DOHH2 (cell line): ENCODE measurements around the gene CXCL12.

ENCODE experiments used
- H3F3A ChIP-seq: fragments of 200-600 bp; sonication (generic), shearing (Covaris generic); 2 replicates; pipeline ENCODE4 v1.6.0; 2016; ENCODE audit warnings: antibody characterized with exemption, mild to moderate bottlenecking; ENCODE audit not compliant: control insufficient read depth, insufficient read depth
- H3K27ac ChIP-seq: fragments of 200-600 bp; sonication (generic); 2 replicates; pipeline ENCODE4 v1.5.1; 2014; ENCODE audit warnings: low read depth, mild to moderate bottlenecking, low read length, moderate library complexity
- H3K27me3 ChIP-seq: fragments of 200-600 bp; sonication (generic); 2 replicates; pipeline ENCODE4 v1.6.1; 2014; ENCODE audit warnings: mild to moderate bottlenecking, low read length, mixed read lengths; ENCODE audit not compliant: control insufficient read depth
- H3K36me3 ChIP-seq: fragments of 200-600 bp; sonication (generic); 2 replicates; pipeline ENCODE4 v1.6.1; 2014; ENCODE audit warnings: mild to moderate bottlenecking, low read length, moderate library complexity, mixed read lengths; ENCODE audit not compliant: control insufficient read depth
- H3K4me1 ChIP-seq: fragments of 200-600 bp; sonication (generic); 2 replicates; pipeline ENCODE4 v1.6.1; 2014; ENCODE audit warnings: mild to moderate bottlenecking, low read length, mixed read lengths; ENCODE audit not compliant: control insufficient read depth
- H3K4me2 ChIP-seq: fragments of 200-600 bp; sonication (generic); 2 replicates; pipeline ENCODE4 v1.6.0; 2014; ENCODE audit warnings: mild to moderate bottlenecking, low read length, moderate library complexity
- H3K4me3 ChIP-seq: fragments of 200-600 bp; sonication (generic); 2 replicates; pipeline ENCODE4 v1.5.1; 2014; ENCODE audit warnings: mild to moderate bottlenecking, low read length, mixed read lengths
- H3K79me2 ChIP-seq: fragments of 200-600 bp; sonication (generic); 2 replicates; pipeline ENCODE4 v1.6.1; 2014; ENCODE audit warnings: mild to moderate bottlenecking, low read length, mixed read lengths; ENCODE audit not compliant: control insufficient read depth
- H3K9me2 ChIP-seq: fragments of 200-600 bp; sonication (generic); replicated peaks from 2 replicates; pipeline ENCODE4 v1.6.1; 2014; ENCODE audit warnings: mild to moderate bottlenecking, low read length, mixed read lengths; ENCODE audit not compliant: control insufficient read depth
- H3K9me3 ChIP-seq: fragments of 200-600 bp; sonication (generic); 2 replicates; pipeline ENCODE4 v1.6.1; 2014; ENCODE audit warnings: antibody characterized with exemption, low read length, mixed read lengths; ENCODE audit not compliant: control insufficient read depth, insufficient read depth
- H4K20me1 ChIP-seq: fragments of 200-600 bp; sonication (generic); 2 replicates; pipeline ENCODE4 v1.6.0; 2014; ENCODE audit warnings: low read depth, mild to moderate bottlenecking, antibody characterized with exemption, low read length, moderate library complexity; ENCODE audit not compliant: control insufficient read depth, insufficient read depth
- EZH2phosphoT487 ChIP-seq: fragments of 200-600 bp; sonication (generic); IDR thresholded peaks from 2 replicates; pipeline ENCODE4 v1.6.1; 2017; ENCODE audit warnings: borderline replicate concordance, mild to moderate bottlenecking, antibody characterized with exemption, low read length, moderate library complexity, mixed read lengths
- TF ChIP-seq, protein P1 (sequence below): fragments of 200-600 bp; sonication (generic); IDR thresholded peaks from one replicate; pipeline ENCODE4 v1.5.1; 2014; ENCODE audit warnings: antibody characterized with exemption, mild to moderate bottlenecking, low read depth, low read length; ENCODE audit not compliant: poor library complexity, severe bottlenecking

CXCL12 gene

DNA sequence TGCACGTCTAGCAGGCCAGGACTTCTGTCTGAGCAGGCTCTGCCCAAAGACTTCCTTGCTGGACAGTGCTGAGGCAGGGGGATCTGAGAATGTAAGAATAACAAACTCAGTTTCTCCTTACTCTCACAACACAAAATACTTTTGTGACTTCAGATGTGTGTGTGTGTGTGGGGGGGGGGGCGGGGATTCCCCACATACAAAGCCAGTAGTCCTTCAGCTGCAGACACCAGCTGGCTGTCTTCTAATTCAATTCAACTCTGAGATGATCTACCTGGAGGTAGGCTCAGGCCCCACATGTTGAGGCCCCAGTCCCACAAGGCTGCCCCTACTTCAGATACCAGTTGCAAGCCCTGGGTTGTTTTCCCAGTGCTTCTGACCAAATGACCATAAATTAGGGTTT, 4.7 kb upstream of the CXCL12 start:
- Histone ChIP-seq H3K79me2 (no peaks in the 10 kb centered on the region), H3K4me2 (no peak overlapping the region), H3K27ac (no peak overlapping the region), H4K20me1 (no peaks in the 10 kb centered on the region), H3K4me1 (no peaks in the 10 kb centered on the region), H3F3A (no peaks in the 10 kb centered on the region), H3K9me2 (no peaks in the 10 kb centered on the region), H3K4me3 (no peak overlapping the region), H3K27me3 (no peaks in the 10 kb centered on the region), H3K36me3 (no peaks in the 10 kb centered on the region), H3K9me3 (no peaks in the 10 kb centered on the region)
- TF ChIP-seq, protein P1, sequence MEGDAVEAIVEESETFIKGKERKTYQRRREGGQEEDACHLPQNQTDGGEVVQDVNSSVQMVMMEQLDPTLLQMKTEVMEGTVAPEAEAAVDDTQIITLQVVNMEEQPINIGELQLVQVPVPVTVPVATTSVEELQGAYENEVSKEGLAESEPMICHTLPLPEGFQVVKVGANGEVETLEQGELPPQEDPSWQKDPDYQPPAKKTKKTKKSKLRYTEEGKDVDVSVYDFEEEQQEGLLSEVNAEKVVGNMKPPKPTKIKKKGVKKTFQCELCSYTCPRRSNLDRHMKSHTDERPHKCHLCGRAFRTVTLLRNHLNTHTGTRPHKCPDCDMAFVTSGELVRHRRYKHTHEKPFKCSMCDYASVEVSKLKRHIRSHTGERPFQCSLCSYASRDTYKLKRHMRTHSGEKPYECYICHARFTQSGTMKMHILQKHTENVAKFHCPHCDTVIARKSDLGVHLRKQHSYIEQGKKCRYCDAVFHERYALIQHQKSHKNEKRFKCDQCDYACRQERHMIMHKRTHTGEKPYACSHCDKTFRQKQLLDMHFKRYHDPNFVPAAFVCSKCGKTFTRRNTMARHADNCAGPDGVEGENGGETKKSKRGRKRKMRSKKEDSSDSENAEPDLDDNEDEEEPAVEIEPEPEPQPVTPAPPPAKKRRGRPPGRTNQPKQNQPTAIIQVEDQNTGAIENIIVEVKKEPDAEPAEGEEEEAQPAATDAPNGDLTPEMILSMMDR, result no peak
- no peak for TF ChIP-seq EZH2phosphoT487

DNA sequence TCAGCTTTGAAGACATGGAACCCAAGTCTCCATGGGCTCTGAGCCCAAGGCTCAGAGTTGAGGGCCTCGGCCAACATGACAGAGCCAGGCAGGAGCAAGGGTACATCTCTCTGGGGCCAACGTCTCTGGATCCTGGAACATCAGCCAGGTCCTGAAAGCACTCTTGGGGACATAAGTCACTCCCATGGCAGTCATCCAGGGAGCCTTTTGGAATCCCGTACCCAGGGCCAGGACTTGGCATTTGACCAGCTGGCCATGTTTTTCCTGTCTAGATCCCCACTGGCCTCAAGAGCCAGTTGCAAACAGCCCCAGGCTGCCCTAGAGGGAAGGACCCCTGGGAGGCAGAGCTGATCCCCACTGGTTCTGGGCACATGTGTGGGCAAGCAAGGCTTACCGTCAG, 4.3 kb upstream of the CXCL12 start:
- TF ChIP-seq, protein P1, result no peak
- no peak for TF ChIP-seq EZH2phosphoT487
- no peaks in the 10 kb centered on the region for H3K9me2 ChIP-seq
- H3K4me3 ChIP-seq, result no peak overlapping the region
- H4K20me1 ChIP-seq, result no peaks in the 10 kb centered on the region
- no peaks in the 10 kb centered on the region for H3K4me1 ChIP-seq
- H3K4me2 ChIP-seq, result no peak overlapping the region
- H3K9me3 ChIP-seq, result no peaks in the 10 kb centered on the region
- H3K36me3 ChIP-seq, result no peaks in the 10 kb centered on the region
- no peak overlapping the region for H3K27ac ChIP-seq
- H3K79me2 ChIP-seq, result no peaks in the 10 kb centered on the region
- H3K27me3 ChIP-seq, result no peaks in the 10 kb centered on the region
- H3F3A ChIP-seq, result no peaks in the 10 kb centered on the region

DNA sequence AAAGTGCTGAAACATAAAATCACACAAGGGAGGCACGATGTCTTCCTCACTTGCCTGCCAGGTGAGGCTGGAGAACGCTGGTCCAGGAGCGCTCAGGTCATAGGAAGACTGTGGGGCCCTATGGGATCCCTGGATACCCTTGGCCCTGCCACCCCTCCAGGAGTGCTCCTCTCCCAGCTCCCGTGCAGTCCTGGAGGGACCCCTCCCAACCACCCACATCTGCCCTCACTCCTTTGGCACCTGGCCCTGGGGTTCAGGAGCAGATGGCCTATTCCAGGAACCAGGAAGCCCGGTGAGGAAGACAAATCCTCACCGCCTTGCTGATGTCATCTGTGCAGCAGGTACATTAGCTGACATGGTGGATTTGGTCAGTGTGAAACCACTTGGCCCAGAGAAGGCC, 3.7 kb upstream of the CXCL12 start:
- H3K4me3 ChIP-seq, result no peak overlapping the region
- H3K9me2 ChIP-seq, result no peaks in the 10 kb centered on the region
- H3K4me1 ChIP-seq, result no peaks in the 10 kb centered on the region
- no peaks in the 10 kb centered on the region for H3K27me3 ChIP-seq
- H3K27ac ChIP-seq, result no peak overlapping the region
- H3K36me3 ChIP-seq, result no peaks in the 10 kb centered on the region
- no peaks in the 10 kb centered on the region for H4K20me1 ChIP-seq
- H3F3A ChIP-seq, result no peaks in the 10 kb centered on the region
- no peaks in the 10 kb centered on the region for H3K9me3 ChIP-seq
- H3K79me2 ChIP-seq, result no peaks in the 10 kb centered on the region
- no peak overlapping the region for H3K4me2 ChIP-seq
- TF ChIP-seq EZH2phosphoT487, result no peak
- TF ChIP-seq, protein P1, result no peak

DNA sequence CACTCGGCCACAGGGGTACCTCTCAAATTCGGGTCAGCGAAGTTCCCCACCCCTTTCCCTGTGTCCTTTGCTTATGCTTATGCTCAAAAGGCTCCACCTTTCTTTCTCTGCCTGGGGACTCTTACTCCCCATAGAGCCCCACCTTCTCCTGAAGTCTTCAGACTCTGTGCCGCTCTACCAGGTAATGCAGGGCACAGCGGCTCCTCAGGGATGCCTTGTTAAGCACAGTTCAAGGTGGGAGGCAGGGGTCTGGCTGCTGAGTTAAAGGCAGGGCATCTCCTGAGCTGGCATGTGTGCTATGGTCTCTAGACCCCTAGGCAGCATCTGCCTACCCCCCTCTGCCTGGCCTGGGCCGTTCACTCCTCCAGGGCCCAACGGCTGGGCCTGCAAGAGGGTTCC, 3.0 kb upstream of the CXCL12 start:
- Histone ChIP-seq H3K27me3 (no peaks in the 10 kb centered on the region), H3K36me3 (no peaks in the 10 kb centered on the region), H3K4me2 (no peak overlapping the region), H3K9me3 (no peaks in the 10 kb centered on the region), H3K4me1 (no peaks in the 10 kb centered on the region), H4K20me1 (no peaks in the 10 kb centered on the region), H3F3A (no peaks in the 10 kb centered on the region), H3K4me3 (no peak overlapping the region), H3K9me2 (no peaks in the 10 kb centered on the region), H3K27ac (no peak overlapping the region), H3K79me2 (no peaks in the 10 kb centered on the region)
- TF ChIP-seq EZH2phosphoT487, result no peak
- TF ChIP-seq, protein P1, result no peak
